ENCODE data around the gene FCF1. TPM values are rescaled to one million over a fixed set of nuclear protein-coding genes. Genes with fewer than 3 reads are reported as not detected.

The FCF1 gene
- total RNA-seq, 1 donor from 2014 or later: 61.6 TPM

GRCh38 chr14:74705613-74706500 lies 7.1 kb upstream of the FCF1 start:
- Mint-ChIP-seq H3K27ac (ENCODE audit: unreplicated experiment) (peak overlapping the region; percentile 28), H3K4me3 (ENCODE audit: unreplicated experiment) (no peak overlapping the region), H3K9me3 (ENCODE audit: unreplicated experiment) (no peaks in the 10 kb centered on the region), H3K36me3 (ENCODE audit: unreplicated experiment) (peaks cover 10% of the 10 kb centered on the region), H3K27me3 (ENCODE audit: unreplicated experiment) (no peaks in the 10 kb centered on the region), H3K4me1 (ENCODE audit: unreplicated experiment) (peaks cover 35% of the 10 kb centered on the region)
- no peak for DNase-seq (ENCODE audit: extremely low spot score, unreplicated experiment)
- TF ChIP-seq CTCF (IDR thresholded peaks at IDR 0.05): no peak

GRCh38 chr14:74710480-74710879 lies 2.5 kb upstream of the FCF1 start:
- Mint-ChIP-seq H3K4me1 (ENCODE audit: unreplicated experiment) (peaks cover 41% of the 10 kb centered on the region), H3K36me3 (ENCODE audit: unreplicated experiment) (peaks cover 3% of the 10 kb centered on the region), H3K9me3 (ENCODE audit: unreplicated experiment) (no peaks in the 10 kb centered on the region), H3K27ac (ENCODE audit: unreplicated experiment) (no peak overlapping the region), H3K27me3 (ENCODE audit: unreplicated experiment) (no peaks in the 10 kb centered on the region), H3K4me3 (ENCODE audit: unreplicated experiment) (peak overlapping the region; percentile 32)
- DNase-seq (ENCODE audit: extremely low spot score, unreplicated experiment): no peak
- no peak for TF ChIP-seq CTCF (IDR thresholded peaks at IDR 0.05)

GRCh38 chr14:74711651-74712050 lies 1.3 kb upstream of the FCF1 start:
- peak overlapping the region; percentile 85 for H3K4me3 Mint-ChIP-seq (ENCODE audit: unreplicated experiment)
- no peak overlapping the region for H3K27ac Mint-ChIP-seq (ENCODE audit: unreplicated experiment)
- TF ChIP-seq CTCF (IDR thresholded peaks at IDR 0.05): no peak
- H3K9me3 Mint-ChIP-seq (ENCODE audit: unreplicated experiment): no peaks in the 10 kb centered on the region
- H3K4me1 Mint-ChIP-seq (ENCODE audit: unreplicated experiment): peaks cover 38% of the 10 kb centered on the region
- no peak for DNase-seq (ENCODE audit: extremely low spot score, unreplicated experiment)
- H3K36me3 Mint-ChIP-seq (ENCODE audit: unreplicated experiment): peaks cover 12% of the 10 kb centered on the region
- H3K27me3 Mint-ChIP-seq (ENCODE audit: unreplicated experiment): no peaks in the 10 kb centered on the region

GRCh38 chr14:74713395-74713735 lies 421 bp downstream of the FCF1 start:
- H3K4me3 Mint-ChIP-seq (ENCODE audit: unreplicated experiment): peak overlapping the region; percentile 85
- H3K27me3 Mint-ChIP-seq (ENCODE audit: unreplicated experiment): no peaks in the 10 kb centered on the region
- TF ChIP-seq CTCF (IDR thresholded peaks at IDR 0.05): no peak
- H3K36me3 Mint-ChIP-seq (ENCODE audit: unreplicated experiment): peaks cover 13% of the 10 kb centered on the region
- peak overlapping the region; percentile 95 for H3K27ac Mint-ChIP-seq (ENCODE audit: unreplicated experiment)
- no peak for DNase-seq (ENCODE audit: extremely low spot score, unreplicated experiment)
- no peaks in the 10 kb centered on the region for H3K9me3 Mint-ChIP-seq (ENCODE audit: unreplicated experiment)
- peaks cover 38% of the 10 kb centered on the region for H3K4me1 Mint-ChIP-seq (ENCODE audit: unreplicated experiment)

GRCh38 chr14:74720526-74720925 lies 7.6 kb downstream of the FCF1 start:
- Mint-ChIP-seq H3K27me3 (ENCODE audit: unreplicated experiment) (no peaks in the 10 kb centered on the region), H3K4me1 (ENCODE audit: unreplicated experiment) (no peaks in the 10 kb centered on the region), H3K27ac (ENCODE audit: unreplicated experiment) (no peak overlapping the region), H3K36me3 (ENCODE audit: unreplicated experiment) (peaks cover 26% of the 10 kb centered on the region), H3K4me3 (ENCODE audit: unreplicated experiment) (no peak overlapping the region), H3K9me3 (ENCODE audit: unreplicated experiment) (no peaks in the 10 kb centered on the region)
- DNase-seq (ENCODE audit: extremely low spot score, unreplicated experiment): no peak
- no peak for TF ChIP-seq CTCF (IDR thresholded peaks at IDR 0.05)

Measured in osteocyte (in vitro differentiated cells).